Loucy (cell line): Measurements from ENCODE around the gene CCDC6.

ENCODE experiments used
- EZH2phosphoT487 ChIP-seq: fragments of 200-600 bp; IDR thresholded peaks from 2 replicates; pipeline ENCODE4 v1.6.1; 2018; ENCODE audit warnings: antibody characterized with exemption, mild to moderate bottlenecking, moderate library complexity, borderline replicate concordance
- TF ChIP-seq, protein P1 (sequence below): fragments of 200-600 bp; sonication (generic); conservative IDR thresholded peaks from 2 replicates; pipeline ENCODE4 v1.5.1; 2014; ENCODE audit warnings: mild to moderate bottlenecking, antibody characterized with exemption, low read length

DNA sequence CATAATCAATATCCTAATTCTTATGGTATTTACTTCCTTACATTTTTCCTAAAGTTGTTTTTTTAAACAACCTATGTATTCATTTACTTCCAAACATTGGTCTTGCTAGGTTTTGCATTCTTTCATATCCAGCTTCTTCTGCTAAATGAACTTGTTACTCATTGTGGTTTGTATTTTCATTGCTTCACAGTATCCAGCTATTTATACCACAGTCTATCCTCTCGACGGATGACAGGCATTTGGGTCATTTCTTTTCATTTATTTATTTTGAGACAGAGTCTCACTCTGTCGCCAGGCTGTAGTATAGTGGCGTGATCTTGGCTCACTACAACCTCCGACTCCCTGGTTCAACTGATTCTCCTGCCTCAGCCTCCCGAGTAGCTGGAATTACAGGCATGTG is 66.8 kb downstream of the CCDC6 start:
- TF ChIP-seq, protein P1, sequence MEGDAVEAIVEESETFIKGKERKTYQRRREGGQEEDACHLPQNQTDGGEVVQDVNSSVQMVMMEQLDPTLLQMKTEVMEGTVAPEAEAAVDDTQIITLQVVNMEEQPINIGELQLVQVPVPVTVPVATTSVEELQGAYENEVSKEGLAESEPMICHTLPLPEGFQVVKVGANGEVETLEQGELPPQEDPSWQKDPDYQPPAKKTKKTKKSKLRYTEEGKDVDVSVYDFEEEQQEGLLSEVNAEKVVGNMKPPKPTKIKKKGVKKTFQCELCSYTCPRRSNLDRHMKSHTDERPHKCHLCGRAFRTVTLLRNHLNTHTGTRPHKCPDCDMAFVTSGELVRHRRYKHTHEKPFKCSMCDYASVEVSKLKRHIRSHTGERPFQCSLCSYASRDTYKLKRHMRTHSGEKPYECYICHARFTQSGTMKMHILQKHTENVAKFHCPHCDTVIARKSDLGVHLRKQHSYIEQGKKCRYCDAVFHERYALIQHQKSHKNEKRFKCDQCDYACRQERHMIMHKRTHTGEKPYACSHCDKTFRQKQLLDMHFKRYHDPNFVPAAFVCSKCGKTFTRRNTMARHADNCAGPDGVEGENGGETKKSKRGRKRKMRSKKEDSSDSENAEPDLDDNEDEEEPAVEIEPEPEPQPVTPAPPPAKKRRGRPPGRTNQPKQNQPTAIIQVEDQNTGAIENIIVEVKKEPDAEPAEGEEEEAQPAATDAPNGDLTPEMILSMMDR = no peak
- no peak for TF ChIP-seq EZH2phosphoT487
